SH-SY5Y (cell line): ENCODE results near the gene PRRC2C.

Source experiments
- GATA2 ChIP-seq: IDR thresholded peaks from 2 replicates; pipeline ENCODE4 v1.6.1; 2011; ENCODE audit warnings: mild to moderate bottlenecking, low read depth, low read length
- GATA3 ChIP-seq: IDR thresholded peaks from 2 replicates; pipeline ENCODE4 v1.6.1; 2011; ENCODE audit warnings: low read depth, mild to moderate bottlenecking, low read length, moderate library complexity

DNA sequence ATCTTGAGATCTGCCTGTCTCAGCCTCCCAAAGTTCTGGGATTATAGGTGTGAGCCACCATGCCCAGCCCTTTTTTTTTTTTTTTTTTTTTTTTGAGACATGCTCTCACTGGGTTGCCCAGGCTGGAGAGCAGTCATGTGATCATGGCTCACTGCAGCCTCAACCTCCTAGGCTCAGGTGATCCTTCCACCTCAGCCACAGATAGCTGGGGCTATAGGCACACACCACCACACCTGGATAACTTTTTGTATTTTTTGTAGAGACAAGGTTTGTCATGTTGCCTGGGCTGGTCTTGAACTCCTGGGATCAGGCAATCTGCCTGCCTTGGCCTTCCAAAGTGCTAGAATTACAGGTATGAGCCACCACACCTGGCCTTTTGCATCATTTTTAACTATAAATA lies 17.7 kb upstream of the PRRC2C start:
- TF ChIP-seq GATA3: no peak
- TF ChIP-seq GATA2: no peak
